GM21619 (cell line): ENCODE data around the gene RPL3.

Experiments
- ATAC-seq: cut with Tn5 transposase; IDR thresholded peaks from one replicate; pipeline ENCODE4 v1.9.1; 2021; ENCODE audit not compliant: unreplicated experiment

RPL3 gene

GRCh38 chr22:39284142-39284980 lies 35.1 kb downstream of the RPL3 start:
- ATAC-seq, result no peak

- no peak for ATAC-seq
These were observed 35.9 kb downstream of the RPL3 start for GRCh38 chr22:39283322-39284141.

- no peak for ATAC-seq
These were observed 36.6 kb downstream of the RPL3 start for GRCh38 chr22:39282645-39283321.

- no peak for ATAC-seq
These were observed 38.3 kb downstream of the RPL3 start for GRCh38 chr22:39281126-39281525.

- ATAC-seq, result no peak
These were observed 39.2 kb downstream of the RPL3 start for GRCh38 chr22:39280250-39280649.

GRCh38 chr22:39279170-39279850 lies 40.1 kb downstream of the RPL3 start:
- no peak for ATAC-seq

- no peak for ATAC-seq
These were observed 41.4 kb downstream of the RPL3 start for GRCh38 chr22:39278040-39278439.

GRCh38 chr22:39277142-39277607 lies 42.2 kb downstream of the RPL3 start:
- ATAC-seq, result no peak

- no peak for ATAC-seq
These were observed 42.8 kb downstream of the RPL3 start for GRCh38 chr22:39276440-39277141.

GRCh38 chr22:39275814-39276439 lies 43.5 kb downstream of the RPL3 start:
- no peak for ATAC-seq

- no peak for ATAC-seq
These were observed 45.2 kb downstream of the RPL3 start for GRCh38 chr22:39273950-39274887.

- ATAC-seq, result no peak
These were observed 48.6 kb downstream of the RPL3 start for GRCh38 chr22:39270792-39271191.

- ATAC-seq, result no peak
These were observed 49.1 kb downstream of the RPL3 start for GRCh38 chr22:39270280-39270679.

GRCh38 chr22:39269095-39269790 lies 50.2 kb downstream of the RPL3 start:
- ATAC-seq, result no peak

GRCh38 chr22:39268645-39269044 lies 50.8 kb downstream of the RPL3 start:
- ATAC-seq, result no peak

GRCh38 chr22:39267974-39268373 lies 51.4 kb downstream of the RPL3 start:
- ATAC-seq, result no peak

- ATAC-seq, result peak; percentile 75
These were observed 52.9 kb downstream of the RPL3 start for GRCh38 chr22:39266398-39267030.
